HL-60 (cell line): ENCODE results near the gene ZFTA.

Experiments
- DNase-seq, 2 experiments: peaks; one replicate each; pipeline ENCODE4 v3.0.0-alpha.2; 2010 to 2020; ENCODE audit warnings: low read depth in 1 of 2, low spot score in 1 of 2
- H3K27ac ChIP-seq: fragments of 250-450 bp; sonication (Bioruptor Pico); replicated peaks from 2 replicates; pipeline ENCODE4 v1.5.1; 2020; ENCODE audit warnings: mild to moderate bottlenecking, moderate library complexity
- H3K27me3 ChIP-seq: fragments of 250-450 bp; sonication (Bioruptor Pico); 2 replicates; pipeline ENCODE4 v1.5.1; 2021; ENCODE audit warnings: mild to moderate bottlenecking, moderate library complexity; ENCODE audit not compliant: insufficient read depth, poor library complexity, severe bottlenecking
- H3K4me3 ChIP-seq: replicated peaks from 2 replicates; pipeline ENCODE4 v1.5.1; 2011; ENCODE audit warnings: mild to moderate bottlenecking, control low read depth, low read length; ENCODE audit not compliant: insufficient read depth
- CTCF ChIP-seq: IDR thresholded peaks from one replicate; pipeline ENCODE4 v1.5.1; 2011; ENCODE audit warnings: low read length, control low read depth, inconsistent platforms; ENCODE audit not compliant: insufficient read depth
- GABPA ChIP-seq: IDR thresholded peaks from 2 replicates; pipeline ENCODE4 v1.6.1; 2012; ENCODE audit warnings: low read depth
- POLR2AphosphoS5 ChIP-seq: IDR thresholded peaks from 2 replicates; pipeline ENCODE4 v1.6.1; 2012; ENCODE audit warnings: low read depth
- SPI1 ChIP-seq: IDR thresholded peaks from 2 replicates; pipeline ENCODE4 v1.6.1; 2012; ENCODE audit warnings: low read depth, mild to moderate bottlenecking, borderline replicate concordance
- TF ChIP-seq, protein P1 (sequence below): IDR thresholded peaks from 2 replicates; pipeline ENCODE4 v1.6.1; 2012; ENCODE audit warnings: low read depth; ENCODE audit not compliant: insufficient replicate concordance

The ZFTA gene

DNA sequence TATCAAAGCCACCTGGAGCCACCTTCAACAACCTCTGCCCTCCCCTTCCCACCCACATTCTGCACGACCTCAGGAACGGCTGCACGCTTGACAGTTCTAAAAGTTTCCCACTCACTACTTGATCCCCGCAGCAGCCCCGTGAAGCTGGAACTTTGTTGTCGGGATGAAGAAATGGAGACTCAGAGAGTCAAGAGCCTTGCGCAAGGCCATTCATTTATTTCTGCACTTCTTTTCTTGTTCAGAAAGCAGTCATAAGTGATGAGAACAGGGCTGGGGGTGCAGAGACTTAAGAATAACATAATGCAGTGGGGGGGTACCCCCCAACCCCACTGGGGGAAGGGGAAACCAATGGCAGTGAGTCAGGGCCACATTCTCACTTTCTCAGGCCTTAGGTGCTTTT lies 2.2 kb upstream of the ZFTA start:
- DNase-seq: peak in 1 of 2 experiments; percentile 18
- no peak overlapping the region for H3K4me3 ChIP-seq

GRCh38 chr11:63769714-63770455 lies 1.3 kb upstream of the ZFTA start:
- TF ChIP-seq, protein P1, sequence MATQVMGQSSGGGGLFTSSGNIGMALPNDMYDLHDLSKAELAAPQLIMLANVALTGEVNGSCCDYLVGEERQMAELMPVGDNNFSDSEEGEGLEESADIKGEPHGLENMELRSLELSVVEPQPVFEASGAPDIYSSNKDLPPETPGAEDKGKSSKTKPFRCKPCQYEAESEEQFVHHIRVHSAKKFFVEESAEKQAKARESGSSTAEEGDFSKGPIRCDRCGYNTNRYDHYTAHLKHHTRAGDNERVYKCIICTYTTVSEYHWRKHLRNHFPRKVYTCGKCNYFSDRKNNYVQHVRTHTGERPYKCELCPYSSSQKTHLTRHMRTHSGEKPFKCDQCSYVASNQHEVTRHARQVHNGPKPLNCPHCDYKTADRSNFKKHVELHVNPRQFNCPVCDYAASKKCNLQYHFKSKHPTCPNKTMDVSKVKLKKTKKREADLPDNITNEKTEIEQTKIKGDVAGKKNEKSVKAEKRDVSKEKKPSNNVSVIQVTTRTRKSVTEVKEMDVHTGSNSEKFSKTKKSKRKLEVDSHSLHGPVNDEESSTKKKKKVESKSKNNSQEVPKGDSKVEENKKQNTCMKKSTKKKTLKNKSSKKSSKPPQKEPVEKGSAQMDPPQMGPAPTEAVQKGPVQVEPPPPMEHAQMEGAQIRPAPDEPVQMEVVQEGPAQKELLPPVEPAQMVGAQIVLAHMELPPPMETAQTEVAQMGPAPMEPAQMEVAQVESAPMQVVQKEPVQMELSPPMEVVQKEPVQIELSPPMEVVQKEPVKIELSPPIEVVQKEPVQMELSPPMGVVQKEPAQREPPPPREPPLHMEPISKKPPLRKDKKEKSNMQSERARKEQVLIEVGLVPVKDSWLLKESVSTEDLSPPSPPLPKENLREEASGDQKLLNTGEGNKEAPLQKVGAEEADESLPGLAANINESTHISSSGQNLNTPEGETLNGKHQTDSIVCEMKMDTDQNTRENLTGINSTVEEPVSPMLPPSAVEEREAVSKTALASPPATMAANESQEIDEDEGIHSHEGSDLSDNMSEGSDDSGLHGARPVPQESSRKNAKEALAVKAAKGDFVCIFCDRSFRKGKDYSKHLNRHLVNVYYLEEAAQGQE: no peak
- DNase-seq: no peak
- Histone ChIP-seq H3K27me3 (peaks cover 29% of the 10 kb centered on the region), H3K27ac (no peak overlapping the region), H3K4me3 (no peak overlapping the region)

More for the DNA sequence above, 2.2 kb upstream of the ZFTA start:
- peaks cover 29% of the 10 kb centered on the region for H3K27me3 ChIP-seq
- no peak overlapping the region for H3K27ac ChIP-seq
- TF ChIP-seq CTCF (no peak), GABPA (no peak), SPI1 (no peak), POLR2AphosphoS5 (no peak)
- TF ChIP-seq, protein P1: no peak

- TF ChIP-seq CTCF (no peak), POLR2AphosphoS5 (no peak), GABPA (no peak), SPI1 (no peak)
- TF ChIP-seq, protein P1: no peak
- peak overlapping the region; percentile 75 for H3K4me3 ChIP-seq
- H3K27ac ChIP-seq: no peak overlapping the region
- H3K27me3 ChIP-seq: peaks cover 29% of the 10 kb centered on the region
- no peak for DNase-seq
These were observed 603 bp upstream of the ZFTA start for GRCh38 chr11:63769042-63769713.
